K562 (cell line): ENCODE measurements around the gene SLC37A2. TPM values are rescaled to one million over a fixed set of nuclear protein-coding genes. Genes with fewer than 3 reads are reported as not detected.
A peak's percentile ranks its signal among the peaks of the same experiment; 100 is the strongest.

Experiments used
- CCAR2 ChIP-seq: fragments of 200-400 bp; formaldehyde crosslinking; IDR thresholded peaks from 2 replicates; pipeline ENCODE4 v1.6.1; 2017; ENCODE audit warnings: mild to moderate bottlenecking, low read depth, low read length
- JUN ChIP-seq, 2 experiments: sonication (generic) in 1 of 2; formaldehyde crosslinking in 1 of 2; IDR thresholded peaks; 2 replicates each; pipeline versions ENCODE4 v1.6.1 to v1.8.0; 2012 to 2022; ENCODE audit warnings: borderline replicate concordance in 2 of 2, mild to moderate bottlenecking in 2 of 2, improper control_type of control experiment in 1 of 2, low read depth in 1 of 2, low read length in 1 of 2, missing genetic modification reagents in 1 of 2
- MGA ChIP-seq: fragments of 450-650 bp; IDR thresholded peaks from 2 replicates; pipeline ENCODE4 v1.6.1; 2016; ENCODE audit warnings: mild to moderate bottlenecking, moderate library complexity
- PKNOX1 ChIP-seq: fragments of 450-650 bp; IDR thresholded peaks from 2 replicates; pipeline ENCODE4 v1.6.1; 2016
- RFX7 ChIP-seq: fragments of 250-450 bp; sonication (Bioruptor Pico); IDR thresholded peaks from 2 replicates; pipeline ENCODE4 v1.5.1; 2021; ENCODE audit warnings: mild to moderate bottlenecking
- SAFB2 ChIP-seq: fragments of 200-400 bp; formaldehyde crosslinking; IDR thresholded peaks from 2 replicates; pipeline ENCODE4 v1.6.1; 2018; ENCODE audit warnings: borderline replicate concordance, low read length, low read depth, moderate library complexity; ENCODE audit not compliant: severe bottlenecking
- SMARCA5 ChIP-seq: fragments of 450-650 bp; IDR thresholded peaks from 2 replicates; pipeline ENCODE4 v1.6.1; 2016
- SNAPC5 ChIP-seq: fragments of 250-450 bp; sonication (Bioruptor Pico); IDR thresholded peaks from 2 replicates; pipeline ENCODE4 v1.8.0; 2021; ENCODE audit warnings: moderate library complexity, mild to moderate bottlenecking, inconsistent platforms
- THAP7 ChIP-seq: fragments of 250-450 bp; sonication (Bioruptor Pico); IDR thresholded peaks from 2 replicates; pipeline ENCODE4 v1.5.0; 2021
- VEZF1 ChIP-seq: fragments of 200-800 bp; sonication (Bioruptor generic); IDR thresholded peaks from 2 replicates; pipeline ENCODE4 v1.6.1; 2017; ENCODE audit warnings: missing genetic modification characterization, missing compliant biosample characterization
- ZNF316 ChIP-seq: fragments of 450-650 bp; IDR thresholded peaks from 2 replicates; pipeline ENCODE4 v1.6.1; 2016
- polyA plus RNA-seq, 8 experiments: library from polyadenylated mRNA; depleted of rRNA in 4 of 8; stranded (reverse) in 5 of 8; unstranded in 3 of 8; fragments of >200 nt; fragmentation: Nextera tagmentation in 2 of 8; fragmentation: Illumina TruSeq in 1 of 8; extraction: Ambion mirVana in 2 of 8; extraction: Trizol in 1 of 8; gene quantifications; 2 replicates each; pipeline versions ENCODE4 v1.2.1 to v1.2.3, GENCODE V29; 2011 to 2014; ENCODE audit warnings: inconsistent platforms in 1 of 8, missing spikeins in 1 of 8
- total RNA-seq, 7 experiments: library from RNA; depleted of rRNA in 6 of 7; stranded (reverse); fragments of >200 nt in 6 of 7; fragmentation: Illumina TruSeq in 2 of 7; extraction: Trizol in 2 of 7; gene quantifications; 2 replicates each; pipeline versions ENCODE4 v1.2.1 to v1.2.3, GENCODE V29; 2011 to 2021; ENCODE audit warnings: low replicate concordance in 1 of 7

The SLC37A2 gene
- total and polyA plus RNA-seq, 9 of the 15 experiments (the other 6 are each of a cell fraction or from before 2014, with no cell fraction given): 0.01 to 1.2 (median 0.52) TPM

- TF ChIP-seq PKNOX1 (peak; percentile 100), RFX7 (CRISPR knock-in tag) (no peak), ZNF316 (peak; percentile 44; the same call in 1 of the 2 replicates), CCAR2 (no peak), VEZF1 (CRISPR knock-in tag) (peak; percentile 100), MGA (no peak), SMARCA5 (no peak), SAFB2 (no peak), THAP7 (no peak), JUN (IDR thresholded peaks at IDR 0.05; ENCODE audit: borderline replicate concordance, low read depth, low read length) (0 out of 2 replicates have a peak, but pooled peaks have one; percentile 5), JUN (CRISPR knock-in tag; IDR thresholded peaks at IDR 0.05; ENCODE audit: borderline replicate concordance) (no peak), SNAPC5 (no peak)
Measured at GRCh38 chr11:125111343-125112207, 48.5 kb downstream of the SLC37A2 start, which contains the start of gene TMEM218 (continued).
